H7 (cell line): ENCODE measurements around the gene CDK11B. TPM values are rescaled to one million over a fixed set of nuclear protein-coding genes. Genes with fewer than 3 reads are reported as not detected.
"Not testable (repeated sequence)": the region's sequence is repeated elsewhere in the genome, so short reads cannot be mapped to it uniquely, and the experiment has no call there.

Experiments
- DNase-seq: peaks from one replicate; pipeline ENCODE4 v3.0.0; 2012
- H3K27me3 ChIP-seq: 2 replicates; pipeline ENCODE4 v1.6.0; 2011; ENCODE audit warnings: mild to moderate bottlenecking, low read length; ENCODE audit not compliant: control insufficient read depth, insufficient read depth
- H3K36me3 ChIP-seq: replicated peaks from 2 replicates; pipeline ENCODE4 v1.5.1; 2011; ENCODE audit warnings: low read length; ENCODE audit not compliant: control insufficient read depth, insufficient read depth
- H3K4me3 ChIP-seq: 2 replicates; pipeline ENCODE4 v1.5.1; 2011; ENCODE audit warnings: low read depth, mild to moderate bottlenecking, control low read depth, low read length, moderate library complexity; ENCODE audit not compliant: insufficient read depth
- total RNA-seq: library from RNA; depleted of rRNA; stranded (reverse); fragments of >200 nt; shearing (Covaris generic); gene quantifications from 2 replicates; pipeline ENCODE4 v1.2.3, GENCODE V29; 2014; rRNA removed

The CDK11B gene
- 12.0 and 16.8 TPM in 2 replicates for total RNA-seq

- peak within 1 kb of the TSS; percentile 71 for H3K4me3 ChIP-seq
These were observed at the start of gene CDK11B for GRCh38 chr1:1658583-1659549. Gene CDK11B (minus strand): TSS chr1:1659004. CDS start chr1:1657485, 1,519 bp downstream.

DNA sequence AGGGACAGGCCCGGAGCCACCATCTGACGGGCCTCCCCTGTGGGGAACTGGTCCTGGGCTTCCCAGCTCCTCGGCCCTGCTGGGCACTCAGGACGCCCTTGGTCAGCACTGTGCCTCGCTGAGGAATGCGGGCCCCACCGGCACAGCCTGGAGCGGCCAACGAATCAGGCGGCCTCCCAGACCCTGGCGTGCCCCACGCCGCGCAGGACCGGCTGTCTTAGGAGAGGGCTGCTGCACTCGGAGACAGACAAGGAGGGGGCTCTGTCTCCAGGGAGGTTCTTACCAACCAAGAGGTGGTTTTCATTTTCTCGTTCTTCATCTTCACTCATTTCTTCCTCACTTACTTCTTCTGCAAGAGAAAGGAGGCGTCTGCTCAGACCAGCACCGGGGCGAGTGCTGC lies 49.1 kb upstream of the CDK11B start:
- not testable (repeated sequence) for H3K27me3 ChIP-seq, H3K36me3 ChIP-seq, DNase-seq, H3K4me3 ChIP-seq

More at GRCh38 chr1:1658583-1659549, at the start of gene CDK11B:
- peak; percentile 95 for DNase-seq
- H3K36me3 ChIP-seq, H3K27me3 ChIP-seq: not testable (repeated sequence)

GRCh38 chr1:1707241-1707640 lies 48.4 kb upstream of the CDK11B start:
- not testable (repeated sequence) for DNase-seq, H3K27me3 ChIP-seq, H3K36me3 ChIP-seq, H3K4me3 ChIP-seq

DNA sequence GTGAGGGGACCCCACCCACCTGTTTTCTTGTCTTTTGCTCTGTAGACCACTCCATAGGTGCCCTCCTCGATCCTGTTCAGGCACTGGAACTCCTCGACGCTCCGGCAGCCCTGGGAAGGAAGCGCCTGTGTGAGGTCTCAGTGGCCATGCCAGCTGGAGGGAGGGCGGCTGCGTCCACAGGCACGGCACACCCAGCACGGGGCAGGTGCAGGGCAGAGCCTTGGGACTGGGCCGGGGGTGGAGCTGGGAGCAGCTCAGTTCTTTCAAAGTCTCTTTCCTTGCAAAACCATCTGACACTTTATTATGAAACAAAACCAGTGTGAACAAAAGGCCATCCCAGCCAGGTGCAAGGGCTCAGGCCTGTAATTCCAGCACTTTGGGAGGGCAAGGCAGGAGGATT lies 46.8 kb upstream of the CDK11B start:
- H3K27me3 ChIP-seq, H3K4me3 ChIP-seq, DNase-seq, H3K36me3 ChIP-seq: not testable (repeated sequence)

- DNase-seq = peak; percentile 20
These were observed 45.6 kb upstream of the CDK11B start for GRCh38 chr1:1704284-1704957.

DNA sequence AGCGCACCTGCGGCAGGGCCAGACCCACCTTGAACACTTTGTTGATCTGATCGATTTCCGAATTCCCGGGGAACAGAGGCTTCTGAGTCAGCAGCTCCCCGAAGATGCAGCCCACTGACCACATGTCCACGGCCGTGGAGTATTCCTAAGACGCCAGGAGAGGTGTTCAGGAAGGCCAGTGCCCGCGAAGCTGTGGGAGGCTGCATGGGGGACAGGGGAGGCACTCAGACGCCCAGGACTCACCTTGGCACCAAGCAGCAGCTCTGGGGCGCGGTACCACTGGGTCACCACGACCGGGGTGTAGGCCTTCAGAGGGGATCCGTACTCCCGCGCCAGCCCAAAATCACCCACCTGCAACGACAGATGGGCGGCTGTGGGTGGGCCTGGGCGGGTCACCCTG lies 45.0 kb upstream of the CDK11B start:
- Histone ChIP-seq H3K36me3 (no peaks in the 10 kb centered on the region; the same call in none of the 2 replicates), H3K4me3 (no peak overlapping the region), H3K27me3 (no peaks in the 10 kb centered on the region)
- DNase-seq = peak; percentile 23

More at GRCh38 chr1:1704284-1704957, 45.6 kb upstream of the CDK11B start:
- not testable (repeated sequence) for H3K27me3 ChIP-seq, H3K4me3 ChIP-seq, H3K36me3 ChIP-seq

- not testable (repeated sequence) for H3K4me3 ChIP-seq, H3K36me3 ChIP-seq, DNase-seq, H3K27me3 ChIP-seq
These were observed 43.7 kb upstream of the CDK11B start for GRCh38 chr1:1702506-1702905.

DNA sequence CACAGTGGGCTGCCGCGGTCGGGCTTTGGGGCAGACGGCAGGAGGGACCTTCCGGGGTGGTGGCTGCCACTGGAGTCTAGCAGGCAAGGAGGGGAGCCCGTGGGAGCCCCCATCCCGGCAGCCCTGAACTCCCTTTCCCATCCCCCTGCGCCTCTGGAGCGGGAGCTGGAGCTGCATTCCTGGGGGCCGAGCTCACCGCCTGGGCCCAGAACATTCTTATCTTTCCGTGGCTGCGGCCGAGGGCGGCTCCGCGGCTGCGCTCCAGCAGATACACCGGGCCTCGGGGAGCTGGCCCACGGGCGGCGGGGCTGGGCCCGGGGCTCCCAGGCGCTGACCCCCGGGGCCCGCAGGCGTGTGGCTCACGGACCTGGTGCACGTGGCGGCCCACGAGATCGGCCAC lies 41.8 kb upstream of the CDK11B start:
- not testable (repeated sequence) for H3K36me3 ChIP-seq, H3K27me3 ChIP-seq, DNase-seq, H3K4me3 ChIP-seq

GRCh38 chr1:1700067-1700466 lies 41.3 kb upstream of the CDK11B start:
- not testable (repeated sequence) for DNase-seq, H3K4me3 ChIP-seq, H3K27me3 ChIP-seq, H3K36me3 ChIP-seq

DNA sequence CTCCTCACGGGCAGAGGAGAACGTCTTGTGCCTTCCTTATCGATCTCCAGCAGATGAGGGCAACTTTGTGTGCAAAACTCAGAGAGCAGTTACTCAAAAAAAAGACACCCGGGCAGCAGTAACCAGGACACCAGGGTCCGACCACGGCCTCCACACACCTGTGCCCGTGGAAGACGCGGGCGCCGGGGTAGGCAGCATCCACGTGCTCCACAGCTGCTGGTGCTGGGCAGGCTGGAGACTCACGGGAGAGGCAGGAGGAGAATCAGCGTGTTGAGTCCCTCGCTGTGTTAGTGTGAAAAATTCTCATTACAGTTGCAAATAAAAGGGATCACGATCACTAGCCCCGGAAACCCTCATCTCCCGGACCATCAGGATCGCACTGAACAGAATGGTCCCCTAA lies 40.3 kb upstream of the CDK11B start:
- H3K27me3 ChIP-seq, H3K4me3 ChIP-seq, DNase-seq, H3K36me3 ChIP-seq: not testable (repeated sequence)

GRCh38 chr1:1697358-1698183 lies 38.8 kb upstream of the CDK11B start:
- peak; percentile 21 for DNase-seq
- not testable (repeated sequence) for H3K27me3 ChIP-seq, H3K4me3 ChIP-seq, H3K36me3 ChIP-seq

GRCh38 chr1:1696431-1697357 lies 37.9 kb upstream of the CDK11B start:
- not testable (repeated sequence) for H3K27me3 ChIP-seq

GRCh38 chr1:1692714-1693647 lies 34.2 kb upstream of the CDK11B start, which contains the start of gene SLC35E2B:
Gene SLC35E2B (minus strand): TSS chr1:1692795. CDS start chr1:1676699, 16,096 bp downstream.
- H3K4me3 ChIP-seq = peak within 1 kb of the TSS; percentile 59
- not testable (repeated sequence) for H3K27me3 ChIP-seq, H3K36me3 ChIP-seq
- DNase-seq = peak; percentile 90

More at GRCh38 chr1:1696431-1697357, 37.9 kb upstream of the CDK11B start:
- H3K4me3 ChIP-seq, H3K36me3 ChIP-seq: not testable (repeated sequence)
- DNase-seq = peak; percentile 19
